Ishikawa (cell line): ENCODE measurements around the gene GPR153.

Experiments
- CEBPB ChIP-seq: IDR thresholded peaks from 2 replicates; pipeline ENCODE4 v1.6.1; 2012
- EGR1 ChIP-seq: IDR thresholded peaks from 2 replicates; pipeline ENCODE4 v1.6.1; 2012
- EP300 ChIP-seq: IDR thresholded peaks from 2 replicates; pipeline ENCODE4 v1.6.1; 2012; ENCODE audit warnings: borderline replicate concordance
- FOXM1 ChIP-seq: IDR thresholded peaks from 2 replicates; pipeline ENCODE4 v1.6.1; 2012; ENCODE audit warnings: low read depth, borderline replicate concordance
- TAF1 ChIP-seq: IDR thresholded peaks from 2 replicates; pipeline ENCODE4 v1.6.1; 2012; ENCODE audit warnings: low read depth, mild to moderate bottlenecking
- YY1 ChIP-seq: IDR thresholded peaks from 2 replicates; pipeline ENCODE4 v1.6.1; 2012; ENCODE audit warnings: low read depth
- TF ChIP-seq, protein P1 (sequence below): IDR thresholded peaks from 2 replicates; pipeline ENCODE4 v1.6.1; 2012; ENCODE audit warnings: low read depth, mild to moderate bottlenecking
- TF ChIP-seq, protein P2 (sequence below): IDR thresholded peaks from 2 replicates; pipeline ENCODE4 v1.6.1; 2012
- TF ChIP-seq, protein P3 (sequence below): IDR thresholded peaks from 2 replicates; pipeline ENCODE4 v1.6.1; 2012

DNA sequence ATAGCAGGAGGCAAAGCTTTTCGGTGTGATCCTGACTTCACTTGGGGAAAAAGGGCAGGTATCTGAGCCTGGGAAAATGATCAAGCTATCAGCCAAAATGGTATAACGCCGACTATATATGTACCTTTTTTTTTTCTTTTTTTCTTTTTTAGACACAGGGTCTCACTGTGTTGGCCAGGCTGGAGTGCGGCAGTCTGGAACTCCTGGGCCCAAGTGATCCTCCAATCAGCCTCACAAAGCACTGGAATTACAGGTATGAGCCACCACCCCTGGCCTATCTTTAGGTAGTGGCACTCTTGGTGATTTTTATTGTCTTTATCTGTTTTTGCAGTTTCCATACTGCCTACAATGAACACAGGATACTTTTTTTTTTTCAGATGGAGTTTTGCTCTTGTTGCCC lies 23.8 kb downstream of the GPR153 start:
- no peak for TF ChIP-seq CEBPB
- no peak for TF ChIP-seq YY1
- no peak for TF ChIP-seq EGR1
- TF ChIP-seq, protein P1, sequence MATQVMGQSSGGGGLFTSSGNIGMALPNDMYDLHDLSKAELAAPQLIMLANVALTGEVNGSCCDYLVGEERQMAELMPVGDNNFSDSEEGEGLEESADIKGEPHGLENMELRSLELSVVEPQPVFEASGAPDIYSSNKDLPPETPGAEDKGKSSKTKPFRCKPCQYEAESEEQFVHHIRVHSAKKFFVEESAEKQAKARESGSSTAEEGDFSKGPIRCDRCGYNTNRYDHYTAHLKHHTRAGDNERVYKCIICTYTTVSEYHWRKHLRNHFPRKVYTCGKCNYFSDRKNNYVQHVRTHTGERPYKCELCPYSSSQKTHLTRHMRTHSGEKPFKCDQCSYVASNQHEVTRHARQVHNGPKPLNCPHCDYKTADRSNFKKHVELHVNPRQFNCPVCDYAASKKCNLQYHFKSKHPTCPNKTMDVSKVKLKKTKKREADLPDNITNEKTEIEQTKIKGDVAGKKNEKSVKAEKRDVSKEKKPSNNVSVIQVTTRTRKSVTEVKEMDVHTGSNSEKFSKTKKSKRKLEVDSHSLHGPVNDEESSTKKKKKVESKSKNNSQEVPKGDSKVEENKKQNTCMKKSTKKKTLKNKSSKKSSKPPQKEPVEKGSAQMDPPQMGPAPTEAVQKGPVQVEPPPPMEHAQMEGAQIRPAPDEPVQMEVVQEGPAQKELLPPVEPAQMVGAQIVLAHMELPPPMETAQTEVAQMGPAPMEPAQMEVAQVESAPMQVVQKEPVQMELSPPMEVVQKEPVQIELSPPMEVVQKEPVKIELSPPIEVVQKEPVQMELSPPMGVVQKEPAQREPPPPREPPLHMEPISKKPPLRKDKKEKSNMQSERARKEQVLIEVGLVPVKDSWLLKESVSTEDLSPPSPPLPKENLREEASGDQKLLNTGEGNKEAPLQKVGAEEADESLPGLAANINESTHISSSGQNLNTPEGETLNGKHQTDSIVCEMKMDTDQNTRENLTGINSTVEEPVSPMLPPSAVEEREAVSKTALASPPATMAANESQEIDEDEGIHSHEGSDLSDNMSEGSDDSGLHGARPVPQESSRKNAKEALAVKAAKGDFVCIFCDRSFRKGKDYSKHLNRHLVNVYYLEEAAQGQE, result no peak
- TF ChIP-seq, protein P2, sequence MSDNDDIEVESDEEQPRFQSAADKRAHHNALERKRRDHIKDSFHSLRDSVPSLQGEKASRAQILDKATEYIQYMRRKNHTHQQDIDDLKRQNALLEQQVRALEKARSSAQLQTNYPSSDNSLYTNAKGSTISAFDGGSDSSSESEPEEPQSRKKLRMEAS, result no peak
- TF ChIP-seq, protein P3, sequence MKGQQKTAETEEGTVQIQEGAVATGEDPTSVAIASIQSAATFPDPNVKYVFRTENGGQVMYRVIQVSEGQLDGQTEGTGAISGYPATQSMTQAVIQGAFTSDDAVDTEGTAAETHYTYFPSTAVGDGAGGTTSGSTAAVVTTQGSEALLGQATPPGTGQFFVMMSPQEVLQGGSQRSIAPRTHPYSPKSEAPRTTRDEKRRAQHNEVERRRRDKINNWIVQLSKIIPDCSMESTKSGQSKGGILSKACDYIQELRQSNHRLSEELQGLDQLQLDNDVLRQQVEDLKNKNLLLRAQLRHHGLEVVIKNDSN, result no peak
- TF ChIP-seq EP300, result no peak
- no peak for TF ChIP-seq TAF1
- TF ChIP-seq FOXM1, result no peak
